ENCODE measurements around the gene CASP12. TPM values are rescaled to one million over a fixed set of nuclear protein-coding genes. Genes with fewer than 3 reads are reported as not detected.

CASP12 gene
- polyA plus RNA-seq, 2 of the 4 experiments (the other 2 are of a cell fraction), result not detected

GRCh38 chr11:104846216-104846615 is 52.0 kb downstream of the CASP12 start:
- Histone ChIP-seq H3K9me3 (no peaks in the 10 kb centered on the region), H3K27ac (no peak overlapping the region), H3K4me2 (no peak overlapping the region), H3K4me3 (no peak overlapping the region), H3K4me1 (no peaks in the 10 kb centered on the region)
- ChIA-PET CTCF (no interaction called here), POLR2A (no interaction called here)
- DNase-seq (ENCODE audit: low read depth in 1 of 2, low spot score in 1 of 2) (no peak), FAIRE-seq (no peak), ATAC-seq (no peak)
- TF ChIP-seq FOXS1 (CRISPR knock-in tag; IDR thresholded peaks at IDR 0.05) (no peak), HOXB13 (CRISPR knock-in tag; IDR thresholded peaks at IDR 0.05; ENCODE audit: low read depth) (no peak), HOXA7 (CRISPR knock-in tag; IDR thresholded peaks at IDR 0.05) (no peak), RCOR1 (IDR thresholded peaks at IDR 0.05; ENCODE audit: low read depth, low read length) (no peak), HMGXB4 (CRISPR knock-in tag; IDR thresholded peaks at IDR 0.05; ENCODE audit: borderline replicate concordance) (no peak), CHD4 (IDR thresholded peaks at IDR 0.05; ENCODE audit: borderline replicate concordance) (no peak), CBX8 (IDR thresholded peaks at IDR 0.05) (no peak), MAX (IDR thresholded peaks at IDR 0.05) (no peak), EHMT2 (IDR thresholded peaks at IDR 0.05; ENCODE audit: low read depth) (no peak), REST (IDR thresholded peaks at IDR 0.05) (no peak), POLR2AphosphoS2 (conservative IDR thresholded peaks at IDR 0.05; ENCODE audit: low read length) (no peak), SMC3 (IDR thresholded peaks at IDR 0.05) (no peak), KDM1A (IDR thresholded peaks at IDR 0.05; ENCODE audit: low read depth) (no peak), NFE2L2 (conservative IDR thresholded peaks at IDR 0.05; ENCODE audit: low read length) (no peak), JUNB (IDR thresholded peaks at IDR 0.05) (no peak)
- WGBS (ENCODE audit: missing lambda C conversion rate), result 35% methylated on average over 3 of the region's 3 CpGs

- FAIRE-seq (no peak), ATAC-seq (no peak), DNase-seq (ENCODE audit: low read depth in 1 of 2, low spot score in 1 of 2) (no peak)
- Histone ChIP-seq H3K27ac (no peak overlapping the region), H3K4me2 (no peak overlapping the region), H3K9me3 (no peaks in the 10 kb centered on the region), H3K4me1 (no peaks in the 10 kb centered on the region), H3K4me3 (no peak overlapping the region)
- TF ChIP-seq CBX8 (IDR thresholded peaks at IDR 0.05), result no peak
- no peak for TF ChIP-seq ATOH8 (CRISPR knock-in tag; IDR thresholded peaks at IDR 0.05; ENCODE audit: low read depth)
- no peak for TF ChIP-seq BCL3 (IDR thresholded peaks at IDR 0.05)
- TF ChIP-seq ZSCAN20 (CRISPR knock-in tag; IDR thresholded peaks at IDR 0.05), result no peak
- no peak for TF ChIP-seq CHD2 (IDR thresholded peaks at IDR 0.05; ENCODE audit: low read length, partially characterized antibody)
- ChIA-PET CTCF (no interaction called here), POLR2A (no interaction called here)
- WGBS (ENCODE audit: missing lambda C conversion rate), result 9% methylated on average over 1 of the region's 1 CpG
Measured at GRCh38 chr11:104844451-104844850, 53.8 kb downstream of the CASP12 start.
